ENCODE data around the gene TNFRSF6B. TPM values are rescaled to one million over a fixed set of nuclear protein-coding genes. Genes with fewer than 3 reads are reported as not detected.

TNFRSF6B gene
- polyA plus RNA-seq, 2 of the 4 experiments (the other 2 are of a cell fraction) = 0.22 to 0.66 TPM

DNA sequence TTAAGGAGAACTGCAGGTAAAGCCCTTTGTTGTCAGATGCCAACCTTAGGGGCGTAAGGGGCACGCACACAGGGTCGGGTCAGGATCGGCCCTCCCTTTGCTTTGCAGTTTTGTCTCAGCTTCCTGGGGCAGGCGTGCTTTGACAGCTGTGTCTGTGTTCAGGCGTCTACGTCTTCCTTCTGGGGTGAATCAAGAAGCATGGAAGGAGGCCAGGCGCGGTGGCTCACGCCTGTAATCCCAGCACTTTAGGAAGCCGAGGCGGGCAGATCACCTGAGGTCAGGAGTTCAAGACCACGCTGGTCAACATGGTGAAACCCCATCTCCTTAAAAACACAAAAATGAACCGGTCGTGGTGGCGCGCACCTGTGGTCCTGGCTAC lies 12.7 kb downstream of the TNFRSF6B start (continued):
- TF ChIP-seq HMGXB4 (CRISPR knock-in tag; IDR thresholded peaks at IDR 0.05; ENCODE audit: borderline replicate concordance) (no peak), EP300 (IDR thresholded peaks at IDR 0.05) (no peak)

- no peak for FAIRE-seq
- Histone ChIP-seq H3K4me1 (peaks cover 17% of the 10 kb centered on the region), H3K4me2 (no peak overlapping the region), H3K4me3 (no peak overlapping the region), H3K9me3 (peaks cover 25% of the 10 kb centered on the region), H3K27ac (no peak overlapping the region)
- POLR2A ChIA-PET = interaction anchor here (1.1 kb wide), 1 partner anchor 30 kb away, joined by 3 read pairs; no protein-coding TSS in a partner anchor
- TF ChIP-seq SMC3 (IDR thresholded peaks at IDR 0.05) (no peak), ZNF302 (CRISPR knock-in tag; IDR thresholded peaks at IDR 0.05) (no peak), CBX8 (IDR thresholded peaks at IDR 0.05) (no peak), KDM1A (IDR thresholded peaks at IDR 0.05; ENCODE audit: low read depth) (no peak), NFE2L2 (conservative IDR thresholded peaks at IDR 0.05; ENCODE audit: low read length) (no peak), MYC (IDR thresholded peaks at IDR 0.05; ENCODE audit: borderline replicate concordance, low read length) (no peak), HOXA7 (CRISPR knock-in tag; IDR thresholded peaks at IDR 0.05) (no peak), CEBPB (IDR thresholded peaks at IDR 0.05) (no peak), JUNB (IDR thresholded peaks at IDR 0.05) (no peak), REST (IDR thresholded peaks at IDR 0.05) (no peak)
- TF ChIP-seq, protein P1, sequence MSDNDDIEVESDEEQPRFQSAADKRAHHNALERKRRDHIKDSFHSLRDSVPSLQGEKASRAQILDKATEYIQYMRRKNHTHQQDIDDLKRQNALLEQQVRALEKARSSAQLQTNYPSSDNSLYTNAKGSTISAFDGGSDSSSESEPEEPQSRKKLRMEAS (IDR thresholded peaks at IDR 0.05) = no peak
- no peak for ATAC-seq
- no peak for DNase-seq (ENCODE audit: low read depth in 1 of 2, low spot score in 1 of 2)
- WGBS (ENCODE audit: missing lambda C conversion rate) = 85% methylated on average over 12 of the region's 12 CpGs
- CTCF ChIA-PET = interaction anchor here (0.7 to 1.7 kb wide), 4 partner anchors 10 to 174 kb away, joined by 3 to 4 read pairs (median 4); partner anchors contain the start of gene PTK6
Observed at GRCh38 chr20:63711085-63711645, 14.7 kb downstream of the TNFRSF6B start.

DNA sequence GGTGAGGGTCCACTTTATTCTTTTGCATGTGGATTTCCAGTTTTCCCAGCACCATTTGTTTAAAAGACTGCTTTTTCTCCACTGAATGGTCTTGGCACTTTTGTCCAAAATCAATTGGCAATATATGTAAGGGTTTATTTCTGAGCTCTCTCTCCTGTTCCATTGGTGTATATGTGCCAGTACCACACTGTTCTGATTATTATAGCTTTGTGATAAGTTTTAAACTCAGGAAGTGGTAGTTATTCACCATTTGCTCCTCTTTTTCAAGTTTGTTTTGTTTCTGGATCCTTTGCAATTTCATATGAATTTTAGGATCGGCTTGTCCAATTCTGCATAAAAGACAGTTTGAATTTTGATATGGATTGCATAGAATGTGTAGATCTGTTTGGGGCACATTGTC lies 15.7 kb downstream of the TNFRSF6B start:
- Histone ChIP-seq H3K4me3 (no peak overlapping the region), H3K4me1 (peaks cover 10% of the 10 kb centered on the region; the same call in 1 of the 3 replicates), H3K9me3 (peaks cover 25% of the 10 kb centered on the region), H3K4me2 (no peak overlapping the region), H3K27ac (no peak overlapping the region)
- POLR2A ChIA-PET = interaction anchor here (1.1 kb wide), 1 partner anchor 29 kb away, joined by 3 read pairs; no protein-coding TSS in a partner anchor
- no peak for TF ChIP-seq JUNB (IDR thresholded peaks at IDR 0.05)
- TF ChIP-seq KDM1A (IDR thresholded peaks at IDR 0.05; ENCODE audit: low read depth) = peak; percentile 73; the same call in 1 of the 2 replicates
- DNase-seq (ENCODE audit: low read depth in 1 of 2, low spot score in 1 of 2) (no peak), FAIRE-seq (no peak), ATAC-seq (no peak)
- 97% methylated on average over 1 of the region's 1 CpG for WGBS (ENCODE audit: missing lambda C conversion rate)
- CTCF ChIA-PET = interaction anchor here (1.4 to 1.7 kb wide), 2 partner anchors 28 to 175 kb away, joined by 4 read pairs; partner anchors contain the start of gene PTK6

- Histone ChIP-seq H3K4me3 (no peak overlapping the region), H3K4me2 (no peak overlapping the region), H3K27ac (no peak overlapping the region), H3K4me1 (no peaks in the 10 kb centered on the region), H3K9me3 (peaks cover 48% of the 10 kb centered on the region)
- POLR2A ChIA-PET = interaction anchor here (0.7 kb wide), 1 partner anchor 8 kb away, joined by 4 read pairs; no protein-coding TSS in a partner anchor
- FAIRE-seq (no peak), DNase-seq (ENCODE audit: low read depth in 1 of 2, low spot score in 1 of 2) (no peak), ATAC-seq (no peak)
- TF ChIP-seq ZNF302 (CRISPR knock-in tag; IDR thresholded peaks at IDR 0.05) (no peak), BCL3 (IDR thresholded peaks at IDR 0.05) (no peak), POLR2AphosphoS2 (conservative IDR thresholded peaks at IDR 0.05; ENCODE audit: low read length) (no peak), SMC3 (IDR thresholded peaks at IDR 0.05) (no peak), KDM5A (IDR thresholded peaks at IDR 0.05) (no peak), EHMT2 (IDR thresholded peaks at IDR 0.05; ENCODE audit: low read depth) (no peak), HOXB5 (CRISPR knock-in tag; IDR thresholded peaks at IDR 0.05) (no peak), CHD4 (IDR thresholded peaks at IDR 0.05; ENCODE audit: borderline replicate concordance) (no peak), CBX2 (IDR thresholded peaks at IDR 0.05; ENCODE audit: borderline replicate concordance, low read depth) (no peak), CTCF (IDR thresholded peaks at IDR 0.05) (no peak)
- CTCF ChIA-PET = no interaction called here
- WGBS (ENCODE audit: missing lambda C conversion rate) = 96% methylated on average over 5 of the region's 5 CpGs
Observed at GRCh38 chr20:63714858-63715257, 18.4 kb downstream of the TNFRSF6B start.
